Heart left ventricle (tissue), 16 donors: ENCODE data around the gene MSH3. TPM values are rescaled to one million over a fixed set of nuclear protein-coding genes. Genes with fewer than 3 reads are reported as not detected.

ENCODE experiments used
- ATAC-seq, 4 donors: fragments of 200-7000 bp; cut with Tn5 transposase; one replicate each; pipeline ENCODE4 v1.9.1; 2020 to 2022; ENCODE audit warnings: moderate library complexity in 4 of 4, mild to moderate bottlenecking in 3 of 4, moderate number of reproducible peaks in 1 of 4
- DNase-seq, 5 donors: peaks; one replicate each; pipeline ENCODE4 v3.0.0-alpha.2; 2020
- H3K27ac ChIP-seq, 12 donors: fragments of 200-600 bp; sonication (generic) in 4 of 12; one replicate each; pipeline versions ENCODE4 v1.5.0 to v1.8.0; 2016 to 2022; ENCODE audit warnings: mild to moderate bottlenecking in 2 of 12
- H3K27me3 ChIP-seq, 9 donors: fragments of 200-600 bp; sonication (generic) in 2 of 9; one replicate each; pipeline versions ENCODE4 v1.5.1 to v1.8.0; 2016 to 2022; ENCODE audit warnings: mild to moderate bottlenecking in 3 of 9
- H3K36me3 ChIP-seq, 9 donors: fragments of 200-600 bp; sonication (generic) in 2 of 9; one replicate each; pipeline versions ENCODE4 v1.5.0 to v1.8.0; 2018 to 2022; ENCODE audit warnings: mild to moderate bottlenecking in 2 of 9
- H3K4me1 ChIP-seq, 12 donors: fragments of 200-600 bp; sonication (generic) in 4 of 12; one replicate each; pipeline versions ENCODE4 v1.5.0 to v1.8.0; 2016 to 2022; ENCODE audit warnings: mild to moderate bottlenecking in 3 of 12
- H3K4me3 ChIP-seq, 12 donors: fragments of 200-600 bp; sonication (generic) in 4 of 12; one replicate each; pipeline versions ENCODE4 v1.5.0 to v1.8.0; 2017 to 2022; ENCODE audit warnings: mild to moderate bottlenecking in 9 of 12, moderate library complexity in 4 of 12
- H3K9me3 ChIP-seq, 12 donors: fragments of 200-600 bp; sonication (generic) in 4 of 12; one replicate each; pipeline versions ENCODE4 v1.5.0 to v1.8.0; 2016 to 2022; ENCODE audit warnings: mild to moderate bottlenecking in 1 of 12
- POLR2A ChIP-seq, 2 donors: fragments of 450-650 bp; IDR thresholded peaks; one replicate each; pipeline ENCODE4 v1.6.1; 2017; ENCODE audit warnings: antibody characterized with exemption in 2 of 2, mild to moderate bottlenecking in 2 of 2, moderate library complexity in 2 of 2
- WGBS, 4 donors: extraction: QIAGEN DNeasy Blood & Tissue Kit in 2 of 4; methylation state at CpG; one replicate each; pipeline versions ENCODE4 v1.1.5 to v1.1.7; 2013 to 2018; 5-methylcytosine and 5-hydroxymethylcytosine counted together
- intact Hi-C, 10 donors: fragments of 100-400 bp; cut with DNase I; formaldehyde crosslinking; loops; one replicate each; pipeline versions ENCODE4 v1.11.1 to v1.14.2; 2022
- polyA plus RNA-seq, 2 donors: library from polyadenylated mRNA; stranded (reverse); fragments of 200-250 nt; gene quantifications; one replicate each; pipeline ENCODE4 v1.2.3, GENCODE V29; 2013
- total RNA-seq, 9 donors: library from RNA; depleted of rRNA in 2 of 9; stranded (reverse); fragments of >200 nt in 2 of 9; fragmentation: NEBNext Ultra II Directional in 3 of 9; extraction: Animal tissue kit (Norgen Biotek cat#: 25700) in 3 of 9; gene quantifications; one replicate each; pipeline versions ENCODE4 v1.1.0 to v1.2.4, GENCODE V29; 2016 to 2023
- TF ChIP-seq, protein P1 (sequence below), 12 donors: fragments of 200-600 bp; sonication (generic) in 4 of 12; IDR thresholded peaks; one replicate each; pipeline versions ENCODE4 v1.5.0 to v1.8.0; 2018 to 2022; ENCODE audit warnings: antibody characterized with exemption in 12 of 12, mild to moderate bottlenecking in 5 of 12
- donor health status: ischemic (EF 13 %, LVEDD 7.1; RV severe dilation, severe dysfunction).
- donor health status: healthy with polysubstance abuse.
- donor health status: DM: no; HTN: yes; CAD: no.
- donor health status: DM: no; HTN: no; CAD: no.
- donor health status: ischemic (EF 25% LVEDD 6.9; RV normal size, moderate dysfunction).
- donor health status: ischemic (EF 25% LVEDD 5.7; RV mildly dilated, moderate dysfunction).
- donor health status: healthy.
- donor health status: DM: yes; HTN: yes; CAD: no.
- donor health status: ischemic (EF 35%, LVEDD 5.7; RV mildly dilated, moderate dysfunction).
- donor health status: nonischemic (EF 11% LVEDD 7.7; RV severe dilation, severe dysfunction).
- donor health status: DM: yes; HTN: yes; CAD: no.
- donor health status: PGD.
- donor health status: ischemic (EF 29% LVEDD 5.4; RV normal size, mild dysfunction).
- donor health status: nonischemic (EF 23%, LVEDD 6.1; RV moderate dilation, normal function).

MSH3 gene
- total and polyA plus RNA-seq, 11 donors, result 2.9 to 15.8 (median 8.4) TPM

DNA sequence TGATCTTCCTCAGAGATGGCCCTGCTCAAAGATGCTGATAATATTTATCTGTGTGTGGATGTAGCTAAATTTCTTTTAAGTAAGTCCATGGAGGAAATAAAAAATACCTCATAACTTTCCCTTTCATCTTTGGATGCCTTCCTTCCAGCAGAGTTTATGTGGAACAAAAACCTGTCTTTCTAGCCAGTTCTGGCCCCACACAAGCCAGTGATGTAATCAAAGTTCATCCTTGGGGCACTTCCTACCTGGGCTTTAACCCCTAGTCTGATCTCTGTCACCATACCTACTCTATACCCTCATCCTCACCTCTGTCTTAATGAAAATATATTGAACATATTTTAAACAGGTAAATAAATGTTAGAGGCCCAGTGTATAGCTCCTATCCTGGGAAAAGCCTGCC lies 265.9 kb downstream of the MSH3 start:
- no peaks in the 10 kb centered on the region for H3K36me3 ChIP-seq
- no peak for DNase-seq
- intact Hi-C loops, result no loop called here
- H3K9me3 ChIP-seq, result no peaks in the 10 kb centered on the region
- no peak overlapping the region for H3K4me3 ChIP-seq
- H3K4me1 ChIP-seq, result peaks cover 0 to 12% (median 0%) of the 10 kb centered on the region in 12 donors
- H3K27ac ChIP-seq, result no peak overlapping the region
- TF ChIP-seq, protein P1, sequence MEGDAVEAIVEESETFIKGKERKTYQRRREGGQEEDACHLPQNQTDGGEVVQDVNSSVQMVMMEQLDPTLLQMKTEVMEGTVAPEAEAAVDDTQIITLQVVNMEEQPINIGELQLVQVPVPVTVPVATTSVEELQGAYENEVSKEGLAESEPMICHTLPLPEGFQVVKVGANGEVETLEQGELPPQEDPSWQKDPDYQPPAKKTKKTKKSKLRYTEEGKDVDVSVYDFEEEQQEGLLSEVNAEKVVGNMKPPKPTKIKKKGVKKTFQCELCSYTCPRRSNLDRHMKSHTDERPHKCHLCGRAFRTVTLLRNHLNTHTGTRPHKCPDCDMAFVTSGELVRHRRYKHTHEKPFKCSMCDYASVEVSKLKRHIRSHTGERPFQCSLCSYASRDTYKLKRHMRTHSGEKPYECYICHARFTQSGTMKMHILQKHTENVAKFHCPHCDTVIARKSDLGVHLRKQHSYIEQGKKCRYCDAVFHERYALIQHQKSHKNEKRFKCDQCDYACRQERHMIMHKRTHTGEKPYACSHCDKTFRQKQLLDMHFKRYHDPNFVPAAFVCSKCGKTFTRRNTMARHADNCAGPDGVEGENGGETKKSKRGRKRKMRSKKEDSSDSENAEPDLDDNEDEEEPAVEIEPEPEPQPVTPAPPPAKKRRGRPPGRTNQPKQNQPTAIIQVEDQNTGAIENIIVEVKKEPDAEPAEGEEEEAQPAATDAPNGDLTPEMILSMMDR (IDR thresholded peaks at IDR 0.05), result no peak
- TF ChIP-seq POLR2A (IDR thresholded peaks at IDR 0.05), result no peak
- H3K27me3 ChIP-seq, result no peaks in the 10 kb centered on the region
- no peak for ATAC-seq

DNA sequence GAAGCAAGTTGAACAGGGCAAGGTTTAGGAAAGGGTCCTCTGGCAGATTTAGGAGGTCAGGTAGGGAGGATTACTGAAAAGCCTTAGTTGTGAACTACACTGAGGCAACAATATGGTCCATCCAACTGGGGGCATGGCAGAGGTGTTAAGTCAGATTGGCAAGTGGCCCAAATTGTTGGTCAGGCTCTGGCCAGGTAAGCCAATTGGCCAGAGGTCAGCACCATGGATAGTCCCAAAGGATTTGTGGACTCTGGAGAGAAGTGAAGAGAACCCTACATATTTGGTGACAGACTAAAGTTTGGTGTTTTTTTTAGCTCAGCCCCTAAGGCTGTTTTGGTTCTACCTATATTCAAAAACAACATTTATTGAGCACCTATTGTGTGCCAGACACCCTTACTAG lies 266.6 kb downstream of the MSH3 start:
- DNase-seq (no peak), ATAC-seq (no peak)
- Histone ChIP-seq H3K9me3 (no peaks in the 10 kb centered on the region), H3K4me3 (no peak overlapping the region), H3K4me1 (peaks cover 0 to 12% (median 0%) of the 10 kb centered on the region in 12 donors), H3K27ac (no peak overlapping the region), H3K36me3 (no peaks in the 10 kb centered on the region), H3K27me3 (no peaks in the 10 kb centered on the region)
- intact Hi-C loops, result no loop called here
- TF ChIP-seq, protein P1 (IDR thresholded peaks at IDR 0.05), result no peak
- no peak for TF ChIP-seq POLR2A (IDR thresholded peaks at IDR 0.05)

DNA sequence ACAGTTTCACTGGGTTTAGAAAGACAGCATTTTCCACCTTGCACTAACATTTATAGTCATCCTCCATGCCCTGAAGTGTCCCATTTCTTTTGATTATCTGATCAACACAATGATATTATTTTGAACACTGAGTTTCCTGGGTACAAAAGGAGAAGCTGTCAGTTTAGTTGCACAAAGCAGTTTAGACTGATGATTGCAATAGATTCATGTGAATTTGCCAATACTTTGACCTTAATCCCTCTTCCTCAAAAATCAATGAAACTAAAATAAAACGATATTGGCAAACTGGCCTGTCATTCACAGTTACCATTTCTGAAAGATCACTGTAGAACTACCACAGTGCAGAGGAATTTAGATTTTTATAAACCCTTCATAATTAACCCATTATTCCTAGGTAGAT lies 271.5 kb downstream of the MSH3 start:
- WGBS, 4 donors, result 89 to 91% (median 89%) methylated on average over 1 of the region's 1 CpG
- no peaks in the 10 kb centered on the region for H3K27me3 ChIP-seq
- intact Hi-C loops, result no loop called here
- H3K36me3 ChIP-seq, result no peaks in the 10 kb centered on the region
- DNase-seq (no peak), ATAC-seq (no peak)
- no peak overlapping the region for H3K4me3 ChIP-seq
- no peaks in the 10 kb centered on the region for H3K9me3 ChIP-seq
- TF ChIP-seq, protein P1 (IDR thresholded peaks at IDR 0.05), result no peak
- no peak for TF ChIP-seq POLR2A (IDR thresholded peaks at IDR 0.05)
- H3K27ac ChIP-seq, result no peak overlapping the region
- no peaks in the 10 kb centered on the region for H3K4me1 ChIP-seq

Other genes with a start within 250 kb of the MSH3 start
- 10 to 100 TPM; 16.1 to 53.2 (median 39.2) TPM for gene ZFYVE16, start 246.6 kb upstream of the MSH3 start, total RNA-seq
- 10 to 100 TPM; 10.3 to 17.8 TPM for gene ZFYVE16, start 246.6 kb upstream of the MSH3 start, polyA plus RNA-seq
- 1 to 10 TPM; 1.2 to 2.3 (median 1.7) TPM for gene FAM151B, start 166.6 kb upstream of the MSH3 start, total RNA-seq
- gene FAM151B, start 166.6 kb upstream of the MSH3 start, polyA plus RNA-seq, result 1 to 10 TPM in 1 of 2 donors, under 1 TPM in 1; 0.27 to 1.1 TPM
- under 1 TPM in 1 of 9 donors, not detected in 8; 0.09 TPM for gene ANKRD34B, start 84.4 kb upstream of the MSH3 start, total RNA-seq
- gene ANKRD34B, start 84.4 kb upstream of the MSH3 start, polyA plus RNA-seq, result not detected
- 10 to 100 TPM in 5 of 9 donors, 1 to 10 TPM in 4; 1.6 to 18.9 (median 11.6) TPM for gene DHFR, start 331 bp downstream of the MSH3 start, total RNA-seq
- 1 to 10 TPM; 8.1 to 9.6 TPM for gene DHFR, start 331 bp downstream of the MSH3 start, polyA plus RNA-seq